Fibroblast of skin of scalp (primary cell): Measurements from ENCODE around the gene SLC39A7.
"Not testable (repeated sequence)": the region's sequence is repeated elsewhere in the genome, so short reads cannot be mapped to it uniquely, and the experiment has no call there.

Source experiments
- DNase-seq: peaks from one replicate; pipeline ENCODE4 v3.0.0-alpha.2; 2013

The SLC39A7 gene

GRCh38 chr6:33206027-33206863 is 5.6 kb downstream of the SLC39A7 start:
- peak; percentile 59 for DNase-seq

DNA sequence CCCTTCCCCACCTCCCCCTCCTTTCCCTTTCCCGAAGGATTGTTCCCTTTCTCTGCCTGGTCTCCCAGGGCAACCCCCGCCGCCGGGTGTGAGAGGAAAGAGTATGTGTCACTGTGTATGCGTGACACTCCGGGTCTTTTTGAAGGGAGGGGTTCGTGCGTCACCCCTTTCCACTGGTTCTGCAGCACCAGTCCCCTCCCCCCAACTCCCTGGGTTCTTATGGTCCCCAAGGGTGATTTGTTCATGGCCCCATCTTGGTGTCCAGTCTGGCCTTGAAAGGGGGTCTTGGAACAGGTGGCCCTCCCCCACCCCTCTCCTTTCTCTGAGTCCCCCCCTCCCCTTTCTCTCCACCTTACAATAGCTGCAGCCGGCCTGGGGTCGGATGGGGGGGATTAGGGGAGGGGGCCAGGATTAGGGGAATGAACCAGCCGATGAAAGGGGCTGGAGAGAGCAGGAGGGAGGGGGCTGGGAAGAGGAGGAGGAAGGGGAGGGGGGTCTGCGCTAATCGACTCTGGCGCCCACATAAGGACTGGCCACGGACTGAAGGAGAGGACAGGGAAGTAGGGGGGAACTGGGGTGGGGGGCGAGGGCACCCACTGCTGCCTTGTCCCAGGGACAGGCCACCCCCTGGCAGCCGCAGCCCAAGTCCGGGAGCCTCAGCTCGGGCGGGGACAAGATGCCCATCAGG is 6.3 kb downstream of the SLC39A7 start:
- DNase-seq: peak; percentile 73

DNA sequence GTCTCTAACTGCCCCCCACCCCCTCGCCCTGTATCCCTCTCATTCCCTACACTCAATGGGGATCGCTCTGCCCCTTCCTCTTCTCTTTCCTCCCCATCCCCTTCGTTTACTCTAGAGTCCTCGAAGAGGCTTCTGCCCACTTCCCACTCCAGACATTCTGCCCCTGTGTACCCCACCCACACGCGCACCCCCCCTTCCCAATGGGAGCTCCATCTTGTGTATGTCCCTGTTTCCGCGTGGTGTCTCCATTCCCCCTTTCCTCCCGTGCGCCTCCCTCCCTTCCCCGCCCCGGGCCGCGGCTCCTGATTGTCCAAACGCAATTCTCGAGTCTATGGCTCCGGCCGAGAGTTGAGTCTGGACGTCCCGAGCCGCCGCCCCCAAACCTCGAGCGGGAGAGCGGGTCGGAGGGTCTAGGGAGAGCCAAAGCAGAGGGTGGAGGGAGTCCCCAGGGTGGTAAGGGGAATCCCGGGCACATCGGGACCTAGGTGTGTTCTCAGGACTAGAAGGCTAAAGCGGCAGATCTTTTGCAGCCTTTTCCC is 7.0 kb downstream of the SLC39A7 start:
- DNase-seq: peak; percentile 54

DNA sequence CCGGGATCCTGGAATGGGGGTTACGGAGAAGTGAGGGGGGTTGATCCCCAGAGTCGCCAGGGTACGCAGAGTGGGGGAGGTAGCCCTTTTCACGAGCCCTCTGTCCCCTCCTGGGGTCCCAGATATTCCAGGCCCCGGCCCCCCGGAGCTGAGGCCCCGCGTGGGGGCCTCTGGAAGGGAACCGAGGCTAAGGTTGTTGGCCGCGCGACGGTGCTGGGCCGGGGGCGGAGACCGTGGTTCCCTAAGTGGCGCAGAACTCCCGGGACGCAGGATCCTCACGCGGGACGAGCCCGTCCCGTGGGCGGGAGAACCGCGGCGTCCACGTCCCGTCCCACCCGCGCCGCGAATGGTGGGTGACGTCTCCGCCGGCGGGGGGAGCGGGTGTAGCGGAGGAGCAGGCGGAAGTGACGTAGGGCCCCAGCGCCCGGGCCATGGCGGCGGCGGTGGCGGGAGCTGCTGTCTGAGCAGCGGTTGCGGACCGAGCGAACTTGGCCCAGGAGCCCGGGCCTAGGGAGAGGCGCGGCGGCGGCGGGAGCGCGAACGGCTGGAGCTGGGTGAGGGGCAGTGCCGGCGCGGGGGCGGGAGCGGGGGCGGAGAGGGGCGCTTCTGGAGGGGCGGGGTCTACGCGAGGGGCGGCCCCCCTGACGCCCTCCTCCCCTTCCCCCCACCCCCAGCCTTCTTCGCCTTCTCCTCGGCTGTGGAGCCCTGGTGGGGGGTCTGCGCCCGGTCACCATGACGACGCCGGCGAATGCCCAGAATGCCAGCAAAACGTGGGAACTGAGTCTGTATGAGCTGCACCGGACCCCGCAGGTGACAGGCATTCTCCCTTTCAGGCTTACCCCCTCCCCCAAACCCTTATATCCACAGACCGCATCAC is 7.7 kb downstream of the SLC39A7 start, which contains the start of gene RING1:
Gene RING1, plus strand, starts transcription at position 410 of the 877 bp plus-strand sequence. Its CDS starts 323 bp downstream, at position 733.
- DNase-seq: peak; percentile 83

GRCh38 chr6:33209856-33210255 is 9.2 kb downstream of the SLC39A7 start:
- no peak for DNase-seq

GRCh38 chr6:33211136-33211535 is 10.5 kb downstream of the SLC39A7 start:
- no peak for DNase-seq

- DNase-seq: no peak
These were observed 11.2 kb downstream of the SLC39A7 start for GRCh38 chr6:33211666-33212422.

GRCh38 chr6:33212857-33213165 is 12.1 kb downstream of the SLC39A7 start:
- peak; percentile 24 for DNase-seq

GRCh38 chr6:33213166-33213988 is 12.7 kb downstream of the SLC39A7 start:
- DNase-seq: no peak

DNA sequence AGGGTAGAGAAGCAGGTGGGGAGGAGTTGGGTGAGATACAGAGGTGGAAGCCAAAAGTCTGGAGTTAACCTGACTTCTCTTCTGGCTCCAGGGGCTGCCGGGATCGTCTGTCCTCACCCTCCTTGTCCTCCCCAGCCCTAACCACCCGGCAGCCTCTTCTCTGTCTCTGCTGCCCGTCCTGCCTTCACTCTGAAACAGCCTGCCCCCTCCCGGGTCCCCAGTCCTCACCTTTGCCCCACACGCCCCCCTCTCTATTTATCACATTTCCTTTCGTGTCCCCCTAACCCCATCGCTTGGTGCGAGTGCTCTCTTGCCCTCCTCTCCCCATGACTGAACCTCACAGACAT is 13.3 kb downstream of the SLC39A7 start:
- DNase-seq: no peak

DNA sequence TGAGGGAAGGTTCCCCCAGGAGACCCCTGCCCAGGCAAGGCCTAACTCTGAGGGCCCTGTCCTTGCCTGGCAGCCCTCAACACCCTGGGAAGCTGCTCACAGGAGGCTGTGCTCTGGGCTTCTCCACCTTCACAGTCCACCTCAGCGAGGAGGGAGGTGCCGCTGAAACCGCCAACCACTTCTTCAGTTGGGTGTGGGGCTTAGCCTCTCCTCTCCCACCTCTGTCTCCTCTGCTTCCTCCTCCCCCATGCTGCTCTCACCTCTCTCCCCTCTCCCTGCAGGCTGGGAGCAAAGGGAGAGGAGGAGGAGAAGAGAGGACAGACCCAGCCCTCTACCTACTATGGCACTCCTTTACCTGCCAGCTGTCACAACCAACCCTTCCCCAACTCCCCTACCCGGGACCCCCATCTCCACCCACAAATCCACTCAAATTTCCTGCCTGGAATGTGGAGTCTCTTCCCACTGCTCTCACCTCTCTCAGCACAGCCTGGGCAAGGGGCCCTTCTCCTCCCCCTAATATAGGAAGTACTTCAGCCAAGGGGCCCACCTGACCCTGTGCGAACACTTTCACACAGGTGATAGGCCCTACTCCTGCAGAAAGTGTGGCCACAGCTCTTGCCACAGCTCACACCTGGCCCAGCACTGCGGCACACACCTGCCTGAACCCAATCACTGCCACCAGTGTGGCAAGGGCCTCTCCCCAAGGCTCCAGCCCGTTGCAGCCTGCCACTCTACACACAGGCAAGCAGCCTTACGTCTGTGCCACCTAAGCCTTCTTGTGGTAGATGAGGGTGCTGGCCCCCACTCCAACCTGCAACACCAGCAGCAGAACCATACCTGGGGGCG is 14.8 kb downstream of the SLC39A7 start:
- DNase-seq: no peak

GRCh38 chr6:33216117-33216649 is 15.5 kb downstream of the SLC39A7 start:
- DNase-seq: no peak

GRCh38 chr6:33217246-33217645 is 16.6 kb downstream of the SLC39A7 start:
- DNase-seq: no peak

DNA sequence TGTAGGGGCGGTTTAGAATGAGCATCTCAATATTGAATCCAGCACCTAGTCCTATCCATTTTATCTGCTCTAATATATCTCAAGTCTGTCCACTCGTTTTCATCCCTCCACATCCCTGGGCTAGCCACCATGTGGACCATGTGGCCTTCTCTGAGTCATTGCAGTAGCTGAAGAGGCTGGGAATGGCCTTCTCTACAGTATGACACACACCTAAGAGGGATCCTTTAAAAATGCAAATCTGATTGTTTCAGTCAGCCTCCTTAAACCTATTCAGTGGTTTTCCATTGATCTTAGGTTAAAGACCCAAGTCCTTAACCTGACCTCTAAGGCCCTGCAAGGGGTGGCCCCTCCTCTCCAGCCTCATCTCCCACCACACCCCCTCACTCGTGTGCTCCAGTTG is 17.0 kb downstream of the SLC39A7 start:
- no peak for DNase-seq

- DNase-seq: not testable (repeated sequence)
These were observed 25.9 kb downstream of the SLC39A7 start for GRCh38 chr6:33226503-33227120.

- no peak for DNase-seq
These were observed 34.6 kb downstream of the SLC39A7 start for GRCh38 chr6:33235221-33235634.

DNA sequence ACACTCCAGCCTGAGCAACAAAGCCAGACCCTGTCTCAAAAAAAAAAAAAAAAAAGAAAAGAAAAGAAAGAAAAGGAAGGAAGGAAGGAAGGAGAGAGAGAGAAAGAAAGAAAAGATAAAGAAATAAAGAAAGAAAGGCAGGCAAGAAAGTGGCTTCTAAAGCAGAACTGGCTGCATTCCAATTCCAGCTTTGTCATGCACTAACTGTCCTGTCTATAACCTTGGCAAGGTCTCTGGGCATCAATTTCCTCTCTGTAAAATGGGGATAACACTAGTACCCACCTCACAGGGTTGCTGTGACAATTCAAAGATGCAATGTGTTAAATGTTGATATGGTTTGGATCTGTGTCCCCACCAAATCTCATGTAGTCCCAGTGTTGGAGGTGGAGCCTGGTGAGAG is 35.7 kb downstream of the SLC39A7 start:
- no peak for DNase-seq

DNA sequence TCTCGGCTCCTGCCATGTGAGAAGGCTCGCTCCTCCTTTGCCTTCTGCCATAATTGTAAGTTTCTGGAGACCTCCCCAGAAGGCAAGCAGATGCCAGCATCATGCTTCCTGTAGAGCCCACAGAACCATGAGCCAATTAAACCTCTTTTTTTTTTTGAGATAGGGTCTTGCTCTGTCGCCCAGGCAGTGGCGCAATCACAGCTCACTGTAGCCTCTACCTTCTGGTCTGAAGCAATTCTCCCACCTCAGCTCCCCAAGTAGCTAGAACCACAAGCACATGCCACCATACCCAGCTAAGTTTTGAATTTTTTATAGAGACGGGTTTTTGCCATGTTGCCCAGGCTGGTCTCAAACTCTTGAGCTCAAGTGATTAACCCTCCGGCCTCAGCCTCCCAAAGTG is 36.2 kb downstream of the SLC39A7 start:
- DNase-seq: no peak

GRCh38 chr6:33237741-33238140 is 37.1 kb downstream of the SLC39A7 start:
- no peak for DNase-seq
